HAP-1 (cell line): Measurements from ENCODE around the gene ZNF738.
"Not testable (repeated sequence)": the region's sequence is repeated elsewhere in the genome, so short reads cannot be mapped to it uniquely, and the experiment has no call there.

ENCODE experiments used
- DNase-seq, 2 experiments: peaks; one replicate each; pipeline ENCODE4 v3.0.0-alpha.2; 2016 to 2020; ENCODE audit warnings: low spot score in 2 of 2
- H3K27me3 ChIP-seq: fragments of 250-450 bp; sonication (Bioruptor Pico); 2 replicates; pipeline ENCODE4 v1.5.1; 2020; ENCODE audit warnings: low read depth, mild to moderate bottlenecking, moderate library complexity
- H3K36me3 ChIP-seq: fragments of 250-450 bp; sonication (Bioruptor Pico); replicated peaks from 2 replicates; pipeline ENCODE4 v1.5.1; 2020; ENCODE audit warnings: mild to moderate bottlenecking
- H3K4me1 ChIP-seq: fragments of 250-450 bp; sonication (Bioruptor Pico); 2 replicates; pipeline ENCODE4 v1.5.1; 2020; ENCODE audit warnings: mild to moderate bottlenecking
- H3K4me3 ChIP-seq: fragments of 250-450 bp; sonication (Bioruptor Pico); 2 replicates; pipeline ENCODE4 v1.5.1; 2020; ENCODE audit warnings: mild to moderate bottlenecking, moderate library complexity
- H3K9me3 ChIP-seq: fragments of 250-450 bp; sonication (Bioruptor Pico); 2 replicates; pipeline ENCODE4 v1.5.1; 2020; ENCODE audit warnings: mild to moderate bottlenecking, moderate library complexity
- in situ Hi-C: fragments of 300-500 bp; cut with MboI; formaldehyde crosslinking; loops from 3 replicates; pipeline ENCODE4 v1.14.3; 2020; ENCODE audit warnings: low sequenced_read_pairs, inconsistent platforms, mixed read lengths

The ZNF738 gene

DNA sequence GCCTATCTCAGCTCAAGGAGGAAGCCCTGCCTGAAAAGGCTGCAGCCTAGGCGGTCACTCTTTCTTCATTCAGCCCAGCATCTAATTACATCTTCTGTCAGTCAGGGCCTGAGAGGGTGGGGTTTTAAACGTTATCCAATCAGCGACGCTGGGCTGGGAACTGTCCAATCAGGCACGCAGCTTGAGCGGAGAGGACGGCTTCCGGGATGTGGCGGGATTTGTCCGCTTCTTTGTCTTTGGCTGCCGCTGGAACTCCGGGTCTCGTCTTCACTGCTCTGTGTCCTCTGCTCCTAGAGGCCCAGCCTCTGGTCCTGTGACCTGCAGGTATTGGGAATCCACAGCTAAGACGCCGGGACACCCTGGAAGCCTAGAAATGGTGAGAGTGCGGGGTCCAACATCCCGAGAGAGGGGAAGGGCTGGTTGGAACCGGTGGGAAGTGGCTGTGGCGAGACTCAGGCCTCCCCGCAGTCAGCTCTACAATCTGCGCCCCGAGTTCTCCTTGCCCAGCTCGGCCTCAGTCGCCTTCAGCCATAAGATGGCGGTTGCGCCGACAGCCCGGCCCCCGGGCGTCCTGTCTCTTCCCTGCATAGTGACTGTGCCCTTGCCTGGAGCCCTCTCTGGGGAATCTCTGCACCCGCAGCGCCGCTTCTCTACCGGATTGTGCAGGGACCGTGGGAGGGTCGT lies at the start of gene ZNF738:
TSS of gene ZNF738 (plus strand) at position 233 of the 684 bp plus-strand sequence. CDS start at position 374, 141 bp downstream.
- Histone ChIP-seq H3K27me3 (no peaks in the 10 kb centered on the region), H3K36me3 (peaks cover 31% of the 10 kb centered on the region), H3K4me1 (no peaks in the 10 kb centered on the region), H3K4me3 (peak within 1 kb of the TSS; percentile 86), H3K9me3 (no peaks in the 10 kb centered on the region)
- in situ Hi-C loops: no loop called here
- peak; percentile 88 to 94 for DNase-seq

DNA sequence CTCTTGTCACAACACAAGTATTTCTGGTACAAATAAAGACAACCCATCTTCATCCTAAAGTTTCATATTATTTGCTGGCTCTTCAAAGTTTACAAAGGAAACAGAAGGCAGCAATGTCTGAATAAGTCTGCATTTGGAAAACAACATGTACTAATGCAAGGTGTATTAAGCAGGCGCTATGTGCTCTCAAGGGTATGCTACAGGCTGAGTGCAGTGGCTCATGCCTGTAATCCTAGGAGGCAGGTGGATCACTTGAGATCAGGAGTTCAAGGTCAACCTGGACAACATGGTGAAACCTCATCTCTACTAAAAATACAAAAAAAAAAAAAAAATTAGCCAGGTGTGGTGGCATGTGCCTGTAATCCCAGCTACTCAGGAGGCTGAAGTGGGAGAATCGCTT lies 46.0 kb upstream of the ZNF738 start:
- H3K9me3 ChIP-seq: not testable (repeated sequence)

DNA sequence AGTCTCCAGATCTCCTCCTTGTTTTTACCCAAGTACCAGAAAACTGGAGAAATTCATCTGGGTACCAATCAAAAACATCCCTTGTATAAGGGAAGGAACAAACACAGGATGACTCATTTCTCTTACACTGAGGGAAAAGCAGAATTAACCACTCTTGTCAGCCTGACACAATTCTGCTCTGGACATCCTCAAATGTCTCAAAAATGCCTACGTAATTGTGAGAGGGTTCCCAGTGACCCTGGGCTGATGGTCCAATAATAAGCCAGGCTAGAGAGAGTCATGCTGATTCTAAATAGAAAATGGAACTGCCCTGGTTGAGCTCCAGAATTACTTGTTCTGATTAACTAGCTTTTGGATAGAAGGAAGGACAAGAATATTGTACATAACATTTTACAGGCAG lies 44.1 kb upstream of the ZNF738 start:
- Histone ChIP-seq H3K36me3 (no peaks in the 10 kb centered on the region; the same call in 1 of the 2 replicates), H3K4me1 (no peaks in the 10 kb centered on the region), H3K27me3 (no peaks in the 10 kb centered on the region), H3K9me3 (no peaks in the 10 kb centered on the region), H3K4me3 (no peak overlapping the region)
- DNase-seq: no peak
- in situ Hi-C loops: no loop called here

More for the DNA sequence above, 46.0 kb upstream of the ZNF738 start:
- in situ Hi-C loops, H3K4me3 ChIP-seq, H3K27me3 ChIP-seq, H3K4me1 ChIP-seq, DNase-seq, H3K36me3 ChIP-seq: not testable (repeated sequence)

DNA sequence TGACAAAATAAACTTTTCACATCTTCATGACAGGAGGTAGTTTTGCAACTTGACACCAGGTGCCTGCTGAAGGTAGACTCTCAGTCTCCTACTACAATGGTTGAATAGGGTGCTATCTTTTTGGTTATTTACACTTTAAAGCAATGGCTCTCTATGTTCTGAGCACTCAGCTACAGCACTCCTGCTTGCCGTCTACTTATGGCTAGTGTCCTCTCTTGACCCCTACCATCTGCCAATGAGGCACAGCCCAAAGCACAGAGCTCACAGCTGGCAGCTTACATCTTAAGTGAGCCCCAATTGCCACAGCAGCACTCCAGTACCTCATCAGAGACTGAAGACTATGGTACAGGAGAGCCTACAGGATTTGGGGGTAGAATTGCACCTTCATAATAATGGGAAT lies 41.0 kb upstream of the ZNF738 start:
- Histone ChIP-seq H3K36me3 (no peaks in the 10 kb centered on the region), H3K4me1 (no peaks in the 10 kb centered on the region), H3K27me3 (no peaks in the 10 kb centered on the region), H3K9me3 (no peaks in the 10 kb centered on the region), H3K4me3 (no peak overlapping the region)
- DNase-seq: no peak
- in situ Hi-C loops: no loop called here

DNA sequence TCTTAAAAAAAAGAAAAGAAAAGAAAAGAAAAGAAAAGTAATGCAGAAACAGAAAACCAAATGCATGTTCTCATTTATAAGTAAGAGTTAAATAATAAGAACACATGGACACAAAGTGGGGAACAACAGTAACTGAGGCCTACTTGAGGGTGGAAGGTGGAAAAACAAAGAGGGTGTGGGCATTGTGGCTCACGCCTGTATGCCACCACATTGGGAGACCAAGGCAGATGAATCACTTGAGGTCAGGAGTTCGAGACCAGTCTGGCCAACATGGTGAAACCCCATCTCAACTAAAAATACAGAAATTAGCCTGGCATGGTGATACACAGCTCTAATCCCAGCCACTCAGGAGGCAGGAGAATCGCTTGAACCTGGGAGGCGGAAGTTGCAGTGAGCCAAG lies 37.7 kb upstream of the ZNF738 start:
- Histone ChIP-seq H3K36me3 (peaks cover 2% of the 10 kb centered on the region), H3K4me3 (no peak overlapping the region), H3K4me1 (no peaks in the 10 kb centered on the region), H3K9me3 (peaks cover 7% of the 10 kb centered on the region), H3K27me3 (no peaks in the 10 kb centered on the region)
- in situ Hi-C loops: no loop called here
- no peak for DNase-seq

DNA sequence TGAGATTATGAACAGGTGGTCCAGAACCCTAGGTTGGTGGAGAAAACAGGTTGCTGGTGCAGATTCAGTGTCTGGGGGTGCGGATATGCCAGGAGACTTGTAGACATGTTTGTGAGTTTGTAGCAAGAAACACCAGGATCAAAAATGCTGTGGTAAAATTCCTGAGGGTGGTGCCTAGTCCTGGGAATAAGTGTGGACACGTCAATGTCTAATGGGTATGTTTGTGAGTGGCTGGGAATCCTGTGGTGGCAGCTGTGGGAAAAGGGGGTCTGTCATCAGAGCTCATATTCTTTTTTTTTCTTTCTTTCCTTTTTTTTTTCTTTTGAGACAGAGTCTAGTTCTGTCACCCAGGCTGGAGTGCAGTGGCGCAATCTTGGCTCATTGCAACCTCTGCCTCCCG lies 36.8 kb upstream of the ZNF738 start:
- Histone ChIP-seq H3K4me3 (no peak overlapping the region), H3K36me3 (peaks cover 9% of the 10 kb centered on the region), H3K4me1 (no peaks in the 10 kb centered on the region), H3K9me3 (peaks cover 11% of the 10 kb centered on the region), H3K27me3 (no peaks in the 10 kb centered on the region)
- no peak for DNase-seq
- in situ Hi-C loops: no loop called here

DNA sequence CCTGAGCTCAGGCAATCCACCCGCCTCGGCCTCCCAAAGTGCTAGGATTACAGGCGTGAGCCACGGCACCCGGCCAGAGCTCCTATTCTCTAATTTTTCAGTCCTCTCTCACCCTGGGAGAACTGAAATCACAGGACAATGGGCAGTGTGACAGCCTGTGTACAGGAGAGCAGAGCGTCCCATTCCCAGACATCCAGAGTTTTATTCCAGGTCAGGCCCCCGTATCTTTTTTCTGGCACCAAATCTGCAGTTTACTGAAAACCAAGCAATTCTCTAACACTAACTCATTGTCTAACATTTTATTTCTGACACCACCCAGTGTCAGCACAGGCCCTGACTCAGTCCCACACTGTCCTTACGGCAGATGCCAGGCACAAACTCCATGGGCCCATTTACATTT lies 36.3 kb upstream of the ZNF738 start:
- H3K4me1 ChIP-seq: no peaks in the 10 kb centered on the region
- in situ Hi-C loops: no loop called here
- DNase-seq: no peak
- peaks cover 11% of the 10 kb centered on the region for H3K9me3 ChIP-seq
- peaks cover 11% of the 10 kb centered on the region for H3K36me3 ChIP-seq
- no peak overlapping the region for H3K4me3 ChIP-seq
- no peaks in the 10 kb centered on the region for H3K27me3 ChIP-seq

DNA sequence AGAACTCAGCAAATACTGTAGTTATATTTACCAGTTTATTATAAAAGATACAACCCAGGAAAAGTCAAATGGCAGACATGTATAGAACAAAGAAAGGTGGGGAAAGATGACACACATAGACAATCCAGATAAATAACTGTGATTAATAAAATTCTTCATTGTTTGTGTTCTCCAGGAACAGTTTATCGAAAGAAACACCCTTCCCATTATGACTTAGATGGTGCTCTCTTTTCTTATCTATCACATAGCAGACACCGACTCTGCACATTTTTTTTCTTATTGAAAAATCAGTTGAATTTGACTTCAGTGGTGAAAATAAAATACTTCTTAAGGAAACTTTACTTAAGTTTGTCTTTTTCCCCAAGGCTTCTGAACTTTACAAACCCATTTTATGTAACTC lies 35.8 kb upstream of the ZNF738 start:
- in situ Hi-C loops: no loop called here

DNA sequence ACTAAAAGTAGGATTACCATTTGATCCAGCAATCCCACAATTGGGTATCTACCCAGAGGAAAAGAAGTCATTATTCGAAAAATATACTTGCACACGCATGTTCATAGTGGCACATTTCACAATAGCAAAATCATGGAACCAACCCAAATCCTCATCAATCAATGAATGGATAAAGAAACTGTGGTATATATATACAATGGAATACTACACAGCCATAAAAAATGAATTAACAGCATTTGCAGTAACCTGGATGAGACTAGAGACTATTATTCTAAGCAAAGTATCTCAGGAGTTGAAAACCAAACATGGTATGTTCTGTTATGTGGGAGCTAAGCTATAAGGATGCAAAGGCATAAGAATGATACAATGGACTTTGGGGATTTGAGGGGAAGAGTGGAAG lies 32.6 kb upstream of the ZNF738 start:
- peaks cover 11% of the 10 kb centered on the region for H3K36me3 ChIP-seq
- H3K4me3 ChIP-seq: no peak overlapping the region
- H3K9me3 ChIP-seq: peaks cover 11% of the 10 kb centered on the region
- H3K27me3 ChIP-seq: no peaks in the 10 kb centered on the region
- H3K4me1 ChIP-seq: no peaks in the 10 kb centered on the region
- in situ Hi-C loops: no loop called here
- no peak for DNase-seq

More for the DNA sequence above, 35.8 kb upstream of the ZNF738 start:
- Histone ChIP-seq H3K27me3 (no peaks in the 10 kb centered on the region), H3K36me3 (peaks cover 11% of the 10 kb centered on the region), H3K9me3 (peaks cover 11% of the 10 kb centered on the region), H3K4me1 (no peaks in the 10 kb centered on the region), H3K4me3 (no peak overlapping the region)
- DNase-seq: no peak

DNA sequence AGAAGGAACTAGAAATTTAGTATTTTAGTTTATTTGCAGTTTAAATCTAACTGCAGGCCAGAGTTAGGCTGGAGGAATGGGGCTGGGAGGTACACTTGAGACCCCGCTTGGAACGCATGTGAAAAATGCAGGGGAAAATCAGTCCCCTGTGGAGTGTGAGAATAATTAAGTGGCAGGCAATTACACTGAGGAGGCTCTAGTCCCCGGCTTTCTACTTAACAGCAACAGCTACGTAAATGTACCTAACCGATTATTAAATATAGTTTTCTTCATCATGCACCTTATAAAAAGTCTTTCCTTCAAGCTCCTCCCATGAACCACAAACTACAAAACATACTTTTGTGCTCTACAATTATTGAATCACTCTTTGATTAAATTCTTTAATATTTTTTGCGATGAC lies 30.4 kb upstream of the ZNF738 start:
- peaks cover 11% of the 10 kb centered on the region for H3K9me3 ChIP-seq
- no peaks in the 10 kb centered on the region for H3K27me3 ChIP-seq
- peaks cover 11% of the 10 kb centered on the region for H3K36me3 ChIP-seq
- H3K4me1 ChIP-seq: no peaks in the 10 kb centered on the region
- in situ Hi-C loops: no loop called here
- peak in 1 of 2 experiments; percentile 16 for DNase-seq
- peak overlapping the region; percentile 74 for H3K4me3 ChIP-seq

DNA sequence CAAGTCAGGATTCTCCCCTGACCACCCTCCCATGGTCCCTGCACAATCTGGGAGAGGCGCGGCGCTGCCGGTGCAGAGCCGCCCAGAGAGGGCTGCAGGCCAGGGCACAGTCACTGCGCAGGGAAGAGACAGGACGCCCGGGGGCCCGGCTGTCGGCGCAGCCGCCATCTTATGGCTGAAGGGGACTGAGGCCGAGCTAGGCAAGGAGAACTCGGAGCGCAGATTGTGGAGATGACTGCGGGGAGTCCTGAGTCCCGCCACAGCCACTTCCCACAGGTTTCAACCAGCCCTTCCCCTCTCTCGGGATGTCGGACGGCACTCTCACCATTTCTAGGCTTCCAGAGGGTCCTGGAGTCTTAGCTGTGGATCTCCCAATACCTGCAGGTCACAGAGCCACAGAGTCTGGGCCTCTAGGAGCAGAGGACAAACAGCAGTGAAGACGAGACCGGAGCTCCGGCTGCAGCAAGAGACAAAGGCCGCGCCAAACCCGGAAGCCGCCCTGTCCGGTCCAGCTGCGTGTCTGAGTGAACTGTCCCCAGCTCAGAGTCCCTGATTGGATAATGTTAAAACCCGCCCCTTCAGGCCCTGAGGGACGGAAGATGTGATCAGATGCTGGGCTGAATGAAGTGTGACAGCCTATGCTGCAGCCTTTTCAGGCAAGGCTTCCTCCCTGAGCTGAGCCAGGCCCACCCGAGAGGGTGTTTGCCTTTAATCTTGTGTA lies 29.8 kb upstream of the ZNF738 start, which contains the start of gene ZNF708:
TSS of gene ZNF708 (minus strand) at position 526 of the 721 bp plus-strand sequence. CDS start at position 328, 198 bp downstream.
- H3K27me3 ChIP-seq: no peaks in the 10 kb centered on the region
- peaks cover 11% of the 10 kb centered on the region for H3K36me3 ChIP-seq
- H3K9me3 ChIP-seq: peaks cover 11% of the 10 kb centered on the region
- in situ Hi-C loops: no loop called here
- H3K4me3 ChIP-seq: peak within 1 kb of the TSS; percentile 74
- peak; percentile 90 to 91 for DNase-seq
- H3K4me1 ChIP-seq: no peaks in the 10 kb centered on the region

DNA sequence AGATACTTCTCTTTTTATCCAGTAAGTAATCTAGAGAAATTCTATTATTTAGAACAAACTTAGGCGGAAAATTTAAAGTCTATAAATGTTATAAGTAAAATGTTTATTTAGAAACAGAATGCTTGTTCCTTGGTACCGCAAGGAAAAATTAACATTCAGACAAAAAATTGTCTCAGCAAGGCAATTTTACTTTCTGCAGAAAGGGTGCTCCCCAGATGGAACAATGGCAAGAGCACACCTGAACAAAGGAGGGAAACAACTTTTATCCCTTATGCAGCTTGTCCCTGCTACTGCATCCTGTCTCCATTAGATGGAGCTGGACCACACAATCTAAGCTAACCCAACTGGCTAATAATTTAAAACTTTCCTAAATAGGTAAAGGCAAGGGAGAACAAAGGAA lies 23.1 kb upstream of the ZNF738 start:
- Histone ChIP-seq H3K36me3 (no peaks in the 10 kb centered on the region), H3K4me3 (no peak overlapping the region), H3K4me1 (no peaks in the 10 kb centered on the region), H3K9me3 (peaks cover 5% of the 10 kb centered on the region; the same call in 1 of the 2 replicates), H3K27me3 (no peaks in the 10 kb centered on the region)
- DNase-seq: no peak
- in situ Hi-C loops: no loop called here

DNA sequence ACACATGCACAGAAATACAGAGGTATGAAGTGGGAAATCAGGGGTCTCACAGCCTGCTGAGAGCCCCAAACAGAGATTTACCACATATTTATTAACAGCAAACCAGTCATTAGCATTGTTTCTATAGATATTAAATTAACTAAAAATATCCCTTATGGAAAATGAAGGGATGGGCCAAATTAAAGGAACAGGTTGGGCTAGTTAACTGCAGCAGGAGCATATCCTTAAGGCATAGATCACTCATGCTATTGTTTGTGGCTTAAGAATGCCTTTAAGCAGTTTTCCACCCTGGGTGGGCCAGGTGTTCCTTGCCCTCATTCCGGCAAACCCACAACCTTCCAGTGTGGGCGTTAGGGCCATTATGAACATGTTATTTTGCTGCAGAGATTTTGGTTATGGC lies 14.0 kb upstream of the ZNF738 start:
- H3K9me3 ChIP-seq, H3K36me3 ChIP-seq, in situ Hi-C loops: not testable (repeated sequence)

DNA sequence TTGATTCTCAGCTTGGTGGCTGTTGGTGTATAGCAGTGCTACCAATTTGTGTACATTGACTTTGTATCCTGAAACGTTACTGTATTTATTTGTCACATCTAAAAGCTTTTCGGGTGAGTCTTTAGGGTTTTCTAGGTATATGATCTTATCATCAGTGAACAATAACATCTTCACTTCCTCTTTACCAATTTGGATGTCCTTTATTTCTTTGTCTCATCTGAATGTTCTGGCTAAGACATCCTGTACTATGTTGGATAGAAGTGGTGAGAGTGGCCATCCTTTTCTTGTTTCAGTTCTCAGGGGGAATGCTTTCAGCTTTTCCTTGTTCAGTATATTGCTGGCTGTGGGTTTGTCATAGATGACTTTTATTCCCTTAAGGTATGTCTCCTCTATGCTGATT lies 6.0 kb upstream of the ZNF738 start:
- in situ Hi-C loops: no loop called here
- Histone ChIP-seq H3K4me3 (no peak overlapping the region), H3K4me1 (no peaks in the 10 kb centered on the region)

More for the DNA sequence above, 14.0 kb upstream of the ZNF738 start:
- H3K4me1 ChIP-seq, H3K4me3 ChIP-seq, DNase-seq, H3K27me3 ChIP-seq: not testable (repeated sequence)

More for the DNA sequence above, 6.0 kb upstream of the ZNF738 start:
- DNase-seq: no peak
- no peaks in the 10 kb centered on the region for H3K36me3 ChIP-seq
- H3K27me3 ChIP-seq: no peaks in the 10 kb centered on the region
- H3K9me3 ChIP-seq: no peaks in the 10 kb centered on the region
